Activated T-helper 1 cell treated with anti-CD3 and anti-CD28 coated beads, Interleukin-12 subunit alpha, Interleukin-12 subunit beta, Interleukin-2, Interleukin-4 antibody, amounts not matched to agents 30 ng/mL and 10 ng/mL and 1 ng/mL, durations not matched to agents 14 hours and 24 hours and 36 hours (primary cell): ENCODE data around the gene FKBP9. TPM values are rescaled to one million over a fixed set of nuclear protein-coding genes. Genes with fewer than 3 reads are reported as not detected.
A peak's percentile ranks its signal among the peaks of the same experiment; 100 is the strongest.
"Not testable (repeated sequence)": the region's sequence is repeated elsewhere in the genome, so short reads cannot be mapped to it uniquely, and the experiment has no call there.

Experiments used
- DNase-seq: peaks from one replicate; pipeline ENCODE4 v3.0.0; 2021; ENCODE audit warnings: low spot score
- H3K27ac Mint-ChIP-seq: one replicate; pipeline ENCODE4 v1.8.0; 2021; ENCODE audit warnings: mild to moderate bottlenecking, mixed read lengths
- H3K27me3 Mint-ChIP-seq: one replicate; pipeline ENCODE4 v1.8.0; 2022; ENCODE audit warnings: mild to moderate bottlenecking, moderate library complexity, mixed read lengths; ENCODE audit not compliant: insufficient read depth
- H3K36me3 Mint-ChIP-seq: one replicate; pipeline ENCODE4 v1.8.0; 2021; ENCODE audit warnings: low read depth, mixed read lengths
- H3K4me1 Mint-ChIP-seq: one replicate; pipeline ENCODE4 v1.8.0; 2021; ENCODE audit warnings: low read depth, mixed read lengths
- H3K4me3 Mint-ChIP-seq: one replicate; pipeline ENCODE4 v1.8.0; 2021; ENCODE audit warnings: mild to moderate bottlenecking, moderate library complexity, mixed read lengths
- H3K9me3 Mint-ChIP-seq: one replicate; pipeline ENCODE4 v1.8.0; 2021; ENCODE audit warnings: mixed read lengths
- intact Hi-C: fragments of 100-400 bp; cut with micrococcal nuclease; formaldehyde crosslinking; loops from one replicate; pipeline ENCODE4 v1.15.1; 2024
- total RNA-seq: library from RNA; stranded (reverse); gene quantifications from 2 replicates; pipeline ENCODE4 v1.2.3, GENCODE V29; 2022

The FKBP9 gene
- total RNA-seq, 1 donor from 2014 or later: 0.52 TPM

- intact Hi-C loops: no loop called here
- no peak for DNase-seq
- Mint-ChIP-seq H3K36me3 (peaks cover 17% of the 10 kb centered on the region), H3K4me1 (peaks cover 22% of the 10 kb centered on the region), H3K9me3 (no peaks in the 10 kb centered on the region), H3K27me3 (peaks cover 2% of the 10 kb centered on the region), H3K4me3 (no peak overlapping the region), H3K27ac (no peak overlapping the region)
These were observed 19.7 kb upstream of the FKBP9 start for GRCh38 chr7:32937344-32938174.

- intact Hi-C loops: loop anchor here (5.0 kb wide), 1 partner anchor 214 kb away; no protein-coding TSS in a partner anchor
- Mint-ChIP-seq H3K4me1 (peaks cover 29% of the 10 kb centered on the region), H3K27me3 (peaks cover 9% of the 10 kb centered on the region), H3K9me3 (peaks cover 6% of the 10 kb centered on the region), H3K4me3 (peak overlapping the region; percentile 91), H3K36me3 (peaks cover 17% of the 10 kb centered on the region), H3K27ac (peak overlapping the region; percentile 65)
- DNase-seq: no peak
These were observed 16.1 kb upstream of the FKBP9 start for GRCh38 chr7:32941181-32941580.

- intact Hi-C loops: loop anchor here (1.0 to 5.0 kb wide), 4 partner anchors 50 to 215 kb away; no protein-coding TSS in a partner anchor
- Mint-ChIP-seq H3K27ac (peak overlapping the region; percentile 85), H3K4me1 (peaks cover 29% of the 10 kb centered on the region), H3K27me3 (peaks cover 10% of the 10 kb centered on the region), H3K4me3 (peak overlapping the region; percentile 91), H3K9me3 (peaks cover 6% of the 10 kb centered on the region), H3K36me3 (peaks cover 17% of the 10 kb centered on the region)
- DNase-seq: no peak
These were observed 15.4 kb upstream of the FKBP9 start for GRCh38 chr7:32941681-32942414.

GRCh38 chr7:32942415-32943251 is 14.6 kb upstream of the FKBP9 start:
- DNase-seq: peak; percentile 65
- H3K27me3 Mint-ChIP-seq: peaks cover 10% of the 10 kb centered on the region
- H3K4me3 Mint-ChIP-seq: peak overlapping the region; percentile 91
- peaks cover 6% of the 10 kb centered on the region for H3K9me3 Mint-ChIP-seq
- peak overlapping the region; percentile 85 for H3K27ac Mint-ChIP-seq
- intact Hi-C loops: loop anchor here (1.0 to 5.0 kb wide), 7 partner anchors 37 to 215 kb away; partner anchors contain the start of gene BBS9
- H3K4me1 Mint-ChIP-seq: peaks cover 29% of the 10 kb centered on the region
- H3K36me3 Mint-ChIP-seq: peaks cover 17% of the 10 kb centered on the region

GRCh38 chr7:32943252-32944030 is 13.8 kb upstream of the FKBP9 start:
- no peak for DNase-seq
- intact Hi-C loops: loop anchor here (1.0 to 5.0 kb wide), 4 partner anchors 38 to 216 kb away; partner anchors contain the start of gene BBS9
- Mint-ChIP-seq H3K36me3 (peaks cover 17% of the 10 kb centered on the region), H3K9me3 (peaks cover 13% of the 10 kb centered on the region), H3K4me1 (peaks cover 29% of the 10 kb centered on the region), H3K27me3 (peaks cover 15% of the 10 kb centered on the region), H3K4me3 (peak overlapping the region; percentile 70), H3K27ac (peak overlapping the region; percentile 76)

GRCh38 chr7:32947420-32947983 is 9.7 kb upstream of the FKBP9 start:
- DNase-seq: no peak
- no peaks in the 10 kb centered on the region for H3K36me3 Mint-ChIP-seq
- H3K27ac Mint-ChIP-seq: no peak overlapping the region
- H3K27me3 Mint-ChIP-seq: peaks cover 14% of the 10 kb centered on the region
- peaks cover 17% of the 10 kb centered on the region for H3K9me3 Mint-ChIP-seq
- intact Hi-C loops: no loop called here
- peaks cover 6% of the 10 kb centered on the region for H3K4me1 Mint-ChIP-seq
- no peak overlapping the region for H3K4me3 Mint-ChIP-seq

GRCh38 chr7:32948202-32948601 is 9.0 kb upstream of the FKBP9 start:
- Mint-ChIP-seq H3K36me3 (no peaks in the 10 kb centered on the region), H3K4me1 (peaks cover 6% of the 10 kb centered on the region), H3K4me3 (no peak overlapping the region), H3K27ac (no peak overlapping the region), H3K27me3 (peaks cover 14% of the 10 kb centered on the region), H3K9me3 (peaks cover 17% of the 10 kb centered on the region)
- intact Hi-C loops: no loop called here
- no peak for DNase-seq

- Mint-ChIP-seq H3K4me1 (peaks cover 1% of the 10 kb centered on the region), H3K27ac (no peak overlapping the region), H3K36me3 (peaks cover under 1% of the 10 kb centered on the region), H3K9me3 (peaks cover 9% of the 10 kb centered on the region), H3K4me3 (no peak overlapping the region), H3K27me3 (peaks cover 12% of the 10 kb centered on the region)
- no peak for DNase-seq
- intact Hi-C loops: no loop called here
These were observed 4.4 kb upstream of the FKBP9 start for GRCh38 chr7:32952876-32953275.

- Mint-ChIP-seq H3K27me3 (peaks cover 31% of the 10 kb centered on the region), H3K4me3 (peak overlapping the region; percentile 79), H3K36me3 (peaks cover 2% of the 10 kb centered on the region), H3K4me1 (peaks cover 6% of the 10 kb centered on the region), H3K9me3 (no peaks in the 10 kb centered on the region), H3K27ac (peak overlapping the region; percentile 2)
- intact Hi-C loops: loop anchor here (5.0 kb wide), 1 partner anchor 156 kb away; no protein-coding TSS in a partner anchor
- no peak for DNase-seq
These were observed 1.1 kb downstream of the FKBP9 start for GRCh38 chr7:32958046-32959025.

- H3K27ac Mint-ChIP-seq, H3K36me3 Mint-ChIP-seq, H3K9me3 Mint-ChIP-seq, H3K4me1 Mint-ChIP-seq, DNase-seq, H3K4me3 Mint-ChIP-seq: not testable (repeated sequence)
- H3K27me3 Mint-ChIP-seq: peaks cover 21% of the 10 kb centered on the region
- intact Hi-C loops: loop anchor here (1.0 to 2.0 kb wide), 2 partner anchors 86 to 143 kb away; no protein-coding TSS in a partner anchor
These were observed 6.7 kb downstream of the FKBP9 start for GRCh38 chr7:32963880-32964301.
